ENCODE measurements around the gene HIRA.

DNA sequence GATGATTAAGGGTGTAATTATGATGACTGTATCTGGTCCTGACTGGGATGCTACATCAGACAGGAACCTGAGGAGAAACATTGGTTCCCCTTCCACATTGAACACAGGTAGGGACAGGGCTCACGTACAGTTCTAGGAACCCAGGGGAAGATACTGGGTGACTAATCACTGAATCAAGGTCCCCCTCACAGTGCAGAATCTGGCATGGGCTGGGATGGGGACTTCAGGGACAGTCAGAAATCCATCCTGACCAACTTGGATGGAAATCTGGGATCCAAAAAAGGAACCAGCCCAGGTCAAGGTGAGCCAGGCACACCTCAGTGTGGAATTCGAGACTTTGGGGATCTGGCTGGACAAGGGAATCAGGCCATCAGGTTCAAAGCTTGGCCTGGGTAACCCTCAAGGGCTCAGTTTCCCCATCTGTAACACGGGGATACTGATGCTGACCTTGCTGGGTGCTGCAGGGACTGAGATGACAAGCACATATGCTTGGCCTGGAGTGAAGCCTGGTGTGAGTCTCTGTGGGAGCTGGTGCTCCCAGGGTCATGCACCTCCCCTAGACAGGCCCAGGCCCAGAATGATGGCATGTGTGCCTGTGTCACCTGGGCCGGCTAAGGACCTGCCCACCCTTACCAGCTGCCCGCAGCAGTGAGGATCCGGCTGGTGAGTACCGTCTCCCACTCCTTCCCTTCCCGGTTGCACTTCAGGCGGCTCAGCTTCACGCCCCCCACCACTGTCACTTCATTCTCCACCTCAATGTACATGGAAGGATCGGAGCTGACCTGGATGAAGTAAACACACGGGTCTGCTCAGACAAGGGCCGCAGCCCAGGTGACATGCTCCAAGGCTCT lies 72.6 kb downstream of the HIRA start:
- TF ChIP-seq POLR2AphosphoS5 (IDR thresholded peaks at IDR 0.05; ENCODE audit: low read depth): no peak
- TF ChIP-seq EZH2 (IDR thresholded peaks at IDR 0.05; ENCODE audit: low read depth, unreplicated experiment): no peak
- TF ChIP-seq, protein P1, sequence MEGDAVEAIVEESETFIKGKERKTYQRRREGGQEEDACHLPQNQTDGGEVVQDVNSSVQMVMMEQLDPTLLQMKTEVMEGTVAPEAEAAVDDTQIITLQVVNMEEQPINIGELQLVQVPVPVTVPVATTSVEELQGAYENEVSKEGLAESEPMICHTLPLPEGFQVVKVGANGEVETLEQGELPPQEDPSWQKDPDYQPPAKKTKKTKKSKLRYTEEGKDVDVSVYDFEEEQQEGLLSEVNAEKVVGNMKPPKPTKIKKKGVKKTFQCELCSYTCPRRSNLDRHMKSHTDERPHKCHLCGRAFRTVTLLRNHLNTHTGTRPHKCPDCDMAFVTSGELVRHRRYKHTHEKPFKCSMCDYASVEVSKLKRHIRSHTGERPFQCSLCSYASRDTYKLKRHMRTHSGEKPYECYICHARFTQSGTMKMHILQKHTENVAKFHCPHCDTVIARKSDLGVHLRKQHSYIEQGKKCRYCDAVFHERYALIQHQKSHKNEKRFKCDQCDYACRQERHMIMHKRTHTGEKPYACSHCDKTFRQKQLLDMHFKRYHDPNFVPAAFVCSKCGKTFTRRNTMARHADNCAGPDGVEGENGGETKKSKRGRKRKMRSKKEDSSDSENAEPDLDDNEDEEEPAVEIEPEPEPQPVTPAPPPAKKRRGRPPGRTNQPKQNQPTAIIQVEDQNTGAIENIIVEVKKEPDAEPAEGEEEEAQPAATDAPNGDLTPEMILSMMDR (conservative IDR thresholded peaks at IDR 0.05; ENCODE audit: low read depth in 2 of 2): no peak
- no peak for TF ChIP-seq ZNF114 (CRISPR knock-in tag; IDR thresholded peaks at IDR 0.05)
- no peak for TF ChIP-seq EZH2phosphoT487 (IDR thresholded peaks at IDR 0.05; ENCODE audit: unreplicated experiment)
- TF ChIP-seq JUNB (IDR thresholded peaks at IDR 0.05; ENCODE audit: unreplicated experiment): no peak
- TF ChIP-seq STAT1 (IDR thresholded peaks at IDR 0.05; ENCODE audit: unreplicated experiment): no peak
- TF ChIP-seq, protein P2, sequence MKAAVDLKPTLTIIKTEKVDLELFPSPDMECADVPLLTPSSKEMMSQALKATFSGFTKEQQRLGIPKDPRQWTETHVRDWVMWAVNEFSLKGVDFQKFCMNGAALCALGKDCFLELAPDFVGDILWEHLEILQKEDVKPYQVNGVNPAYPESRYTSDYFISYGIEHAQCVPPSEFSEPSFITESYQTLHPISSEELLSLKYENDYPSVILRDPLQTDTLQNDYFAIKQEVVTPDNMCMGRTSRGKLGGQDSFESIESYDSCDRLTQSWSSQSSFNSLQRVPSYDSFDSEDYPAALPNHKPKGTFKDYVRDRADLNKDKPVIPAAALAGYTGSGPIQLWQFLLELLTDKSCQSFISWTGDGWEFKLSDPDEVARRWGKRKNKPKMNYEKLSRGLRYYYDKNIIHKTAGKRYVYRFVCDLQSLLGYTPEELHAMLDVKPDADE (IDR thresholded peaks at IDR 0.05): no peak
- TF ChIP-seq, protein P3, sequence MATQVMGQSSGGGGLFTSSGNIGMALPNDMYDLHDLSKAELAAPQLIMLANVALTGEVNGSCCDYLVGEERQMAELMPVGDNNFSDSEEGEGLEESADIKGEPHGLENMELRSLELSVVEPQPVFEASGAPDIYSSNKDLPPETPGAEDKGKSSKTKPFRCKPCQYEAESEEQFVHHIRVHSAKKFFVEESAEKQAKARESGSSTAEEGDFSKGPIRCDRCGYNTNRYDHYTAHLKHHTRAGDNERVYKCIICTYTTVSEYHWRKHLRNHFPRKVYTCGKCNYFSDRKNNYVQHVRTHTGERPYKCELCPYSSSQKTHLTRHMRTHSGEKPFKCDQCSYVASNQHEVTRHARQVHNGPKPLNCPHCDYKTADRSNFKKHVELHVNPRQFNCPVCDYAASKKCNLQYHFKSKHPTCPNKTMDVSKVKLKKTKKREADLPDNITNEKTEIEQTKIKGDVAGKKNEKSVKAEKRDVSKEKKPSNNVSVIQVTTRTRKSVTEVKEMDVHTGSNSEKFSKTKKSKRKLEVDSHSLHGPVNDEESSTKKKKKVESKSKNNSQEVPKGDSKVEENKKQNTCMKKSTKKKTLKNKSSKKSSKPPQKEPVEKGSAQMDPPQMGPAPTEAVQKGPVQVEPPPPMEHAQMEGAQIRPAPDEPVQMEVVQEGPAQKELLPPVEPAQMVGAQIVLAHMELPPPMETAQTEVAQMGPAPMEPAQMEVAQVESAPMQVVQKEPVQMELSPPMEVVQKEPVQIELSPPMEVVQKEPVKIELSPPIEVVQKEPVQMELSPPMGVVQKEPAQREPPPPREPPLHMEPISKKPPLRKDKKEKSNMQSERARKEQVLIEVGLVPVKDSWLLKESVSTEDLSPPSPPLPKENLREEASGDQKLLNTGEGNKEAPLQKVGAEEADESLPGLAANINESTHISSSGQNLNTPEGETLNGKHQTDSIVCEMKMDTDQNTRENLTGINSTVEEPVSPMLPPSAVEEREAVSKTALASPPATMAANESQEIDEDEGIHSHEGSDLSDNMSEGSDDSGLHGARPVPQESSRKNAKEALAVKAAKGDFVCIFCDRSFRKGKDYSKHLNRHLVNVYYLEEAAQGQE (IDR thresholded peaks at IDR 0.05; ENCODE audit: unreplicated experiment): no peak
- no peak for TF ChIP-seq ZNF331 (CRISPR knock-in tag; IDR thresholded peaks at IDR 0.05; ENCODE audit: low read depth)
- TF ChIP-seq CREB1 (CRISPR knock-in tag; IDR thresholded peaks at IDR 0.05; ENCODE audit: low read depth): no peak
- TF ChIP-seq, protein P4, sequence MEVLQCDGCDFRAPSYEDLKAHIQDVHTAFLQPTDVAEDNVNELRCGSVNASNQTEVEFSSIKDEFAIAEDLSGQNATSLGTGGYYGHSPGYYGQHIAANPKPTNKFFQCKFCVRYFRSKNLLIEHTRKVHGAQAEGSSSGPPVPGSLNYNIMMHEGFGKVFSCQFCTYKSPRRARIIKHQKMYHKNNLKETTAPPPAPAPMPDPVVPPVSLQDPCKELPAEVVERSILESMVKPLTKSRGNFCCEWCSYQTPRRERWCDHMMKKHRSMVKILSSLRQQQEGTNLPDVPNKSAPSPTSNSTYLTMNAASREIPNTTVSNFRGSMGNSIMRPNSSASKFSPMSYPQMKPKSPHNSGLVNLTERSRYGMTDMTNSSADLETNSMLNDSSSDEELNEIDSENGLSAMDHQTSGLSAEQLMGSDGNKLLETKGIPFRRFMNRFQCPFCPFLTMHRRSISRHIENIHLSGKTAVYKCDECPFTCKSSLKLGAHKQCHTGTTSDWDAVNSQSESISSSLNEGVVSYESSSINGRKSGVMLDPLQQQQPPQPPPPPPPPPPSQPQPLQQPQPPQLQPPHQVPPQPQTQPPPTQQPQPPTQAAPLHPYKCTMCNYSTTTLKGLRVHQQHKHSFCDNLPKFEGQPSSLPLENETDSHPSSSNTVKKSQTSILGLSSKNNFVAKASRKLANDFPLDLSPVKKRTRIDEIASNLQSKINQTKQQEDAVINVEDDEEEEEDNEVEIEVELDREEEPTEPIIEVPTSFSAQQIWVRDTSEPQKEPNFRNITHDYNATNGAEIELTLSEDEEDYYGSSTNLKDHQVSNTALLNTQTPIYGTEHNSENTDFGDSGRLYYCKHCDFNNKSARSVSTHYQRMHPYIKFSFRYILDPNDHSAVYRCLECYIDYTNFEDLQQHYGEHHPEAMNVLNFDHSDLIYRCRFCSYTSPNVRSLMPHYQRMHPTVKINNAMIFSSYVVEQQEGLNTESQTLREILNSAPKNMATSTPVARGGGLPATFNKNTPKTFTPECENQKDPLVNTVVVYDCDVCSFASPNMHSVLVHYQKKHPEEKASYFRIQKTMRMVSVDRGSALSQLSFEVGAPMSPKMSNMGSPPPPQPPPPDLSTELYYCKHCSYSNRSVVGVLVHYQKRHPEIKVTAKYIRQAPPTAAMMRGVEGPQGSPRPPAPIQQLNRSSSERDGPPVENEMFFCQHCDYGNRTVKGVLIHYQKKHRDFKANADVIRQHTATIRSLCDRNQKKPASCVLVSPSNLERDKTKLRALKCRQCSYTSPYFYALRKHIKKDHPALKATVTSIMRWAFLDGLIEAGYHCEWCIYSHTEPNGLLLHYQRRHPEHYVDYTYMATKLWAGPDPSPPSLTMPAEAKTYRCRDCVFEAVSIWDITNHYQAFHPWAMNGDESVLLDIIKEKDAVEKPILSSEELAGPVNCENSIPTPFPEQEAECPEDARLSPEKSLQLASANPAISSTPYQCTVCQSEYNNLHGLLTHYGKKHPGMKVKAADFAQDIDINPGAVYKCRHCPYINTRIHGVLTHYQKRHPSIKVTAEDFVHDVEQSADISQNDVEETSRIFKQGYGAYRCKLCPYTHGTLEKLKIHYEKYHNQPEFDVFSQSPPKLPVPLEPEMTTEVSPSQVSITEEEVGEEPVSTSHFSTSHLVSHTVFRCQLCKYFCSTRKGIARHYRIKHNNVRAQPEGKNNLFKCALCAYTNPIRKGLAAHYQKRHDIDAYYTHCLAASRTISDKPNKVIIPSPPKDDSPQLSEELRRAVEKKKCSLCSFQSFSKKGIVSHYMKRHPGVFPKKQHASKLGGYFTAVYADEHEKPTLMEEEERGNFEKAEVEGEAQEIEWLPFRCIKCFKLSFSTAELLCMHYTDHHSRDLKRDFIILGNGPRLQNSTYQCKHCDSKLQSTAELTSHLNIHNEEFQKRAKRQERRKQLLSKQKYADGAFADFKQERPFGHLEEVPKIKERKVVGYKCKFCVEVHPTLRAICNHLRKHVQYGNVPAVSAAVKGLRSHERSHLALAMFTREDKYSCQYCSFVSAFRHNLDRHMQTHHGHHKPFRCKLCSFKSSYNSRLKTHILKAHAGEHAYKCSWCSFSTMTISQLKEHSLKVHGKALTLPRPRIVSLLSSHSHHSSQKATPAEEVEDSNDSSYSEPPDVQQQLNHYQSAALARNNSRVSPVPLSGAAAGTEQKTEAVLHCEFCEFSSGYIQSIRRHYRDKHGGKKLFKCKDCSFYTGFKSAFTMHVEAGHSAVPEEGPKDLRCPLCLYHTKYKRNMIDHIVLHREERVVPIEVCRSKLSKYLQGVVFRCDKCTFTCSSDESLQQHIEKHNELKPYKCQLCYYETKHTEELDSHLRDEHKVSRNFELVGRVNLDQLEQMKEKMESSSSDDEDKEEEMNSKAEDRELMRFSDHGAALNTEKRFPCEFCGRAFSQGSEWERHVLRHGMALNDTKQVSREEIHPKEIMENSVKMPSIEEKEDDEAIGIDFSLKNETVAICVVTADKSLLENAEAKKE (CRISPR knock-in tag; IDR thresholded peaks at IDR 0.05): no peak
